Activated B cell treated with CpG ODN at 0.5 μM for 24 hours (primary cell): ENCODE data around the gene KHDC1L. TPM values are rescaled to one million over a fixed set of nuclear protein-coding genes. Genes with fewer than 3 reads are reported as not detected.
"Not testable (repeated sequence)": the region's sequence is repeated elsewhere in the genome, so short reads cannot be mapped to it uniquely, and the experiment has no call there.

Source experiments
- ATAC-seq: fragments of 200-7000 bp; cut with Tn5 transposase; one replicate; pipeline ENCODE4 v1.10.0; 2021; ENCODE audit warnings: low read depth, mild to moderate bottlenecking, moderate library complexity
- CTCF ChIA-PET: fragments of 350-600 bp; sonication (Branson Sonifier 250); formaldehyde crosslinking; loops from one replicate; lab custom pipeline; 2021; ENCODE audit warnings: antibody characterized with exemption; lab: Charles Lee
- POLR2A ChIA-PET: fragments of 350-600 bp; sonication (Branson Sonifier 250); formaldehyde crosslinking; loops from one replicate; lab custom pipeline; 2021; ENCODE audit warnings: antibody characterized with exemption; lab: Charles Lee
- DNase-seq: peaks from one replicate; pipeline ENCODE4 v3.0.0; 2022
- H3K27ac Mint-ChIP-seq: one replicate; pipeline ENCODE4 v1.8.0; 2020; ENCODE audit warnings: mixed read lengths
- H3K27me3 Mint-ChIP-seq: one replicate; pipeline ENCODE4 v1.8.0; 2021; ENCODE audit warnings: mixed read lengths
- H3K36me3 Mint-ChIP-seq: one replicate; pipeline ENCODE4 v1.8.0; 2021; ENCODE audit warnings: low read depth, mixed read lengths
- H3K4me1 Mint-ChIP-seq: one replicate; pipeline ENCODE4 v1.8.0; 2021; ENCODE audit warnings: mixed read lengths
- H3K4me3 Mint-ChIP-seq: one replicate; pipeline ENCODE4 v1.8.0; 2020; ENCODE audit warnings: mild to moderate bottlenecking, mixed read lengths
- H3K9me3 Mint-ChIP-seq: one replicate; pipeline ENCODE4 v1.8.0; 2020; ENCODE audit warnings: mixed read lengths
- intact Hi-C: fragments of 100-400 bp; cut with micrococcal nuclease; formaldehyde crosslinking; loops from one replicate; pipeline ENCODE4 v1.15.1; 2024
- total RNA-seq: library from RNA; stranded (reverse); gene quantifications from 2 replicates; pipeline ENCODE4 v1.2.3, GENCODE V29; 2022
- TF ChIP-seq, protein P1 (sequence below): fragments of 200-600 bp; IDR thresholded peaks from one replicate; pipeline ENCODE4 v1.8.0; 2022; ENCODE audit warnings: antibody characterized with exemption, mild to moderate bottlenecking

KHDC1L gene
- total RNA-seq, 1 donor from 2014 or later = not detected

DNA sequence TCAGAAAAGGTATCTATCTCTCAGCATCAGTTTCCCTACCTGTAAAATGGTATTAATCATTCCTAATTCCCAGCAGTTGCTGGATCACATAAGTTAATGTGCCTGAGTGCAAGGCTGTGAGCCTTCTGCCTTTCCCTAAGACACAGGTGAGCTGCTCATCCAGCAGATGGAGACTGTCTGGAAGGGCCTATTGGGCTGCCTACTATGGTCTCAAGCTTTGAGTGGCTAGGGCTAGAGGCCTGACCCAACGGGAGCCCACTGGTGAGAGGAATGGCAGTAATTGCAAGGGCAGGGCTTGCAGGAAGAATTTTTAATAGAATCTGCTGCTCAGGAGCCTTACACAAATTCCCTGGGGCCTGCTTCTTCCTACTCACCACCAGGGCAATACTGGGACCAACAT is 33.4 kb upstream of the KHDC1L start:
- H3K27ac Mint-ChIP-seq = no peak overlapping the region
- intact Hi-C loops = no loop called here
- POLR2A ChIA-PET = no interaction called here

DNA sequence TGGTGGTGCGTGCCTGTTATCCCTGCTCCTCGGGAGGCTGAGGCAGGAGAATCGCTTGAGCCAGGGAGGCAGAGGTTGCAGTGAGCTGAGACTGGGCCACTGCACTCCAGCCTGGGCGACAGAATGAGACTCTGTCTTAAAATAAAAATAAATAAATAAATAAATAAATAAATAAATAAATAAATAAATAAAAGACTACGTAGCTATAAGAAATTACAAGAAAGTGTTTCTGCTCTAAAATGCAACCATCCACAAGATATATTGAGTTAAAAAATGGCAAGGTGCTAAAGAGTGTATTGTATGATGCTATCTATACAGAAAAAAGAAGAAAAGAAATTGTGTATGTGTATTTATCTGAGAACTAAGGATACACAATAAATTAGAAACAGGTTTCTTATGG is 29.0 kb upstream of the KHDC1L start:
- POLR2A ChIA-PET = interaction anchor here (0.7 kb wide), 1 partner anchor 1966 kb away, joined by 9 read pairs; no protein-coding TSS in a partner anchor
- CTCF ChIA-PET, H3K4me3 Mint-ChIP-seq, ATAC-seq, H3K4me1 Mint-ChIP-seq, H3K27ac Mint-ChIP-seq, intact Hi-C loops, H3K36me3 Mint-ChIP-seq, H3K27me3 Mint-ChIP-seq, DNase-seq, H3K9me3 Mint-ChIP-seq: not testable (repeated sequence)

More for the DNA sequence above, 33.4 kb upstream of the KHDC1L start:
- Mint-ChIP-seq H3K9me3 (no peaks in the 10 kb centered on the region), H3K27me3 (no peaks in the 10 kb centered on the region), H3K4me1 (peaks cover 12% of the 10 kb centered on the region), H3K4me3 (no peak overlapping the region), H3K36me3 (no peaks in the 10 kb centered on the region)
- CTCF ChIA-PET = no interaction called here
- no peak for DNase-seq
- no peak for ATAC-seq
- TF ChIP-seq, protein P1, sequence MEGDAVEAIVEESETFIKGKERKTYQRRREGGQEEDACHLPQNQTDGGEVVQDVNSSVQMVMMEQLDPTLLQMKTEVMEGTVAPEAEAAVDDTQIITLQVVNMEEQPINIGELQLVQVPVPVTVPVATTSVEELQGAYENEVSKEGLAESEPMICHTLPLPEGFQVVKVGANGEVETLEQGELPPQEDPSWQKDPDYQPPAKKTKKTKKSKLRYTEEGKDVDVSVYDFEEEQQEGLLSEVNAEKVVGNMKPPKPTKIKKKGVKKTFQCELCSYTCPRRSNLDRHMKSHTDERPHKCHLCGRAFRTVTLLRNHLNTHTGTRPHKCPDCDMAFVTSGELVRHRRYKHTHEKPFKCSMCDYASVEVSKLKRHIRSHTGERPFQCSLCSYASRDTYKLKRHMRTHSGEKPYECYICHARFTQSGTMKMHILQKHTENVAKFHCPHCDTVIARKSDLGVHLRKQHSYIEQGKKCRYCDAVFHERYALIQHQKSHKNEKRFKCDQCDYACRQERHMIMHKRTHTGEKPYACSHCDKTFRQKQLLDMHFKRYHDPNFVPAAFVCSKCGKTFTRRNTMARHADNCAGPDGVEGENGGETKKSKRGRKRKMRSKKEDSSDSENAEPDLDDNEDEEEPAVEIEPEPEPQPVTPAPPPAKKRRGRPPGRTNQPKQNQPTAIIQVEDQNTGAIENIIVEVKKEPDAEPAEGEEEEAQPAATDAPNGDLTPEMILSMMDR = no peak

GRCh38 chr6:73252703-73253102 is 27.4 kb upstream of the KHDC1L start:
- Mint-ChIP-seq H3K36me3 (no peaks in the 10 kb centered on the region), H3K9me3 (no peaks in the 10 kb centered on the region), H3K4me3 (no peak overlapping the region), H3K4me1 (no peaks in the 10 kb centered on the region), H3K27me3 (no peaks in the 10 kb centered on the region), H3K27ac (no peak overlapping the region)
- DNase-seq = no peak
- CTCF ChIA-PET = interaction anchor here (0.6 kb wide), 2 partner anchors 73 to 123 kb away, joined by 3 read pairs; no protein-coding TSS in a partner anchor
- intact Hi-C loops = no loop called here
- POLR2A ChIA-PET = no interaction called here
- TF ChIP-seq, protein P1 = no peak
- no peak for ATAC-seq

- Mint-ChIP-seq H3K27ac (no peak overlapping the region), H3K27me3 (peaks cover 3% of the 10 kb centered on the region), H3K36me3 (no peaks in the 10 kb centered on the region), H3K4me3 (no peak overlapping the region), H3K9me3 (no peaks in the 10 kb centered on the region), H3K4me1 (no peaks in the 10 kb centered on the region)
- TF ChIP-seq, protein P1 = no peak
- ChIA-PET POLR2A (no interaction called here), CTCF (no interaction called here)
- DNase-seq = no peak
- no peak for ATAC-seq
- intact Hi-C loops = no loop called here
These were observed 24.7 kb upstream of the KHDC1L start for GRCh38 chr6:73250016-73250415.

DNA sequence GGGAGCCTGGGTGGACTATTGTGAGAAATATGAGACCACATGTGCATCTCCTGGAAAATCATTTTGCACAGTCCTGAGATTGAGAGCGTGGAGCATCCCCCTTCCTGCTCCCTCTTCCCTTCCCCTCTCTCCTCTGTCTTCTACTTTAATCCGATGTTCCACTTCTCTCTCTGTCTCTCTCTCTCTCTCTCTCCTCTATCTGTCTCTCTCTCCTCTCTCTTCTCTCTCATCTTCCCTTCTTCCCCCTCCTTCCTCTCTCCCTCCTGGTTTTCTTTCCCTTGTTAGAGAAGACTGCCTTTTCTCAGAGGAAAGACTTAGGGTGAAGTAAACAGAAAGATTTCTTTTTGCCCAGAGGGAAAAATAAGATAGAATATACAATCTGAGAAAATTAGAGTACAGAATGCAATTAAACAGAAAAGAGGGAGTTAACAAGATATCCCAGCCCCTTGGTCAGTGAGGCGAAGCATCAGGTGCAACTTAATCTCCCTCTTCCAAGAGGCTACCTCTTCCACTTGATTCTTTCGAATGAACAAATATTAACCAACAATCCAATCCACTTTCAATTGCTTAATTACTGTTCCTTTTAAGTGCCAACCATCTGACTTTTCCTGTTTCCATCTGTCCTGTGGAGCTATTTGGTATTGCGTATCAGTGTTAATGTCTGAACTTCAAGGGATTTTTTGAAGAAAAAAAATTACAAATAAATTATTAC is 23.1 kb upstream of the KHDC1L start:
- POLR2A ChIA-PET = interaction anchor here (0.7 kb wide), 1 partner anchor 10 kb away, joined by 3 read pairs; no protein-coding TSS in a partner anchor

More for the DNA sequence above, 23.1 kb upstream of the KHDC1L start:
- Mint-ChIP-seq H3K27ac (no peak overlapping the region), H3K4me3 (no peak overlapping the region), H3K36me3 (no peaks in the 10 kb centered on the region), H3K9me3 (no peaks in the 10 kb centered on the region), H3K27me3 (peaks cover 4% of the 10 kb centered on the region), H3K4me1 (no peaks in the 10 kb centered on the region)
- DNase-seq (no peak), ATAC-seq (no peak)
- CTCF ChIA-PET = no interaction called here
- intact Hi-C loops = no loop called here
- TF ChIP-seq, protein P1 = no peak
